GM12874 (cell line): ENCODE measurements around the gene HGFAC.

Experiments
- CTCF ChIP-seq: IDR thresholded peaks from 2 replicates; pipeline ENCODE4 v1.5.1; 2011; ENCODE audit warnings: low read depth, mild to moderate bottlenecking, control low read depth, low read length, moderate library complexity; ENCODE audit not compliant: insufficient read depth

HGFAC gene

GRCh38 chr4:3440979-3441500 lies 728 bp upstream of the HGFAC start:
- no peak for TF ChIP-seq CTCF

GRCh38 chr4:3442460-3442958 lies 741 bp downstream of the HGFAC start:
- no peak for TF ChIP-seq CTCF

GRCh38 chr4:3442959-3443749 lies 1.4 kb downstream of the HGFAC start:
- peak; percentile 100 for TF ChIP-seq CTCF

- no peak for TF ChIP-seq CTCF
These were observed 2.1 kb downstream of the HGFAC start for GRCh38 chr4:3443750-3444309.

- TF ChIP-seq CTCF: no peak
These were observed 2.8 kb downstream of the HGFAC start for GRCh38 chr4:3444351-3445110.

GRCh38 chr4:3445111-3445820 lies 3.5 kb downstream of the HGFAC start:
- TF ChIP-seq CTCF: no peak
